HG03575 (cell line): ENCODE results near the gene DYNLT4.
"Not testable (repeated sequence)": the region's sequence is repeated elsewhere in the genome, so short reads cannot be mapped to it uniquely, and the experiment has no call there.

Source experiments
- ATAC-seq: cut with Tn5 transposase; IDR thresholded peaks from one replicate; pipeline ENCODE4 v1.9.1; 2021; ENCODE audit not compliant: unreplicated experiment, insufficient number of reproducible peaks, low FRiP score; ENCODE audit errors: extremely low read depth

The DYNLT4 gene

DNA sequence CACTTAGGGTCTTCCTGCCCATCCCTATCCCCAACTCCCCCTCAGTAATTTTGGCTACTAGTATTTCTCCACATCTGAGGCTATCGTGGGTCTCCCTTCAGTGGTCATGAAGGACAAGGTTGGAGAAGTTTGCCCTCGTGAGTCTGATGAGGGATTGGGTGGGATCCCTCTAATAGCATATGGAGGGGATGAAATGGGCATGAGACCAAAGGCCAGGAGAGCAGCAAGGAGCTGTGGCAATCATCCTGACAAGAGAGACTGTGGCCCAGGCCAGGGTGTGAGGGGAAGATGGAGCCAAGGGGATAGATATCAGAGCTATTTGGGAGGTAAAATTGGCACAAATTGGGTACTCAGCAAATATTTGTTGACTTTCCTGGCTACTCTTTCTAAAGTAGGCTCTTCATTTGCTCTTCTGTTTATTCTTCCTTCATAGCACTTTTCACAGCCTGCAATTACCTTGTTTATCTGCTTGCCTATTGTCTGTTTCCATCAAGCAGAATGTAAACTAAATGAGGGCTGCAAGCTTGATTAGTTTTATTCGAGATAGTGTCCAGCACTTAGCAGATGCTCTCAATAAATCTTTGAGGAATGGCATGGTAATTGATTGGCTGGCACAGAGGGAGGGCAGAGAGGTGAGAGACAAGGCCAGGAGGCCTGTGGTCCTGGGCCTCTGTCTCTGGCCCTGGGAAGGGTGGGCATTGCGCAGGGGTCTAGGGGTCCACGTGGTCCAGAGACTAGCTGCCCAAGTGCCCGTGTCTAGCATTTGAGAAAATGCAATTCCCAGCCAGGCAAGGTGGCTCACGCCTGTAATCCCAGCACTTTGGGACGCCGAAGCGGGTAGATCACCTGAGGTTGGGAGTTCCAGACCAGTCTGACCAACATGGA lies 8.4 kb downstream of the DYNLT4 start:
- ATAC-seq = no peak

DNA sequence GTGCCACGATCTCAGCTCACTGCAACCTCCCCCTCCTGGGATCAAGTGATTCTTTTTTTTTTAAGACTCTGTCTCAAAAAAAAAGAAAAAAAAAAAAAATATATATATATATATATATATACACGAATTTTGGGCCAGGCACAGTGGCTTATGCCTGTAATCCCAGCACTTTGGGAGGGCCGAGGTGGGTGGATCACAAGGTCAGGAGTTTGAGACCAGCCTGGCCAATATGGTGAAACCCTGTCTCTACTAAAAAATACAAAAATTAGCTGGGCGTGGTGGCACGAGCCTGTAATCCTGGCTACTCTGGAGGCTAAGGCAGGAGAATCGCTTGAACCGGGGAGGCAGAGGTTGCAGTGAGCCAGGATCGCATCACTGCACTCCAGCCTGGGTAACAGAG lies 9.3 kb downstream of the DYNLT4 start:
- ATAC-seq = not testable (repeated sequence)

DNA sequence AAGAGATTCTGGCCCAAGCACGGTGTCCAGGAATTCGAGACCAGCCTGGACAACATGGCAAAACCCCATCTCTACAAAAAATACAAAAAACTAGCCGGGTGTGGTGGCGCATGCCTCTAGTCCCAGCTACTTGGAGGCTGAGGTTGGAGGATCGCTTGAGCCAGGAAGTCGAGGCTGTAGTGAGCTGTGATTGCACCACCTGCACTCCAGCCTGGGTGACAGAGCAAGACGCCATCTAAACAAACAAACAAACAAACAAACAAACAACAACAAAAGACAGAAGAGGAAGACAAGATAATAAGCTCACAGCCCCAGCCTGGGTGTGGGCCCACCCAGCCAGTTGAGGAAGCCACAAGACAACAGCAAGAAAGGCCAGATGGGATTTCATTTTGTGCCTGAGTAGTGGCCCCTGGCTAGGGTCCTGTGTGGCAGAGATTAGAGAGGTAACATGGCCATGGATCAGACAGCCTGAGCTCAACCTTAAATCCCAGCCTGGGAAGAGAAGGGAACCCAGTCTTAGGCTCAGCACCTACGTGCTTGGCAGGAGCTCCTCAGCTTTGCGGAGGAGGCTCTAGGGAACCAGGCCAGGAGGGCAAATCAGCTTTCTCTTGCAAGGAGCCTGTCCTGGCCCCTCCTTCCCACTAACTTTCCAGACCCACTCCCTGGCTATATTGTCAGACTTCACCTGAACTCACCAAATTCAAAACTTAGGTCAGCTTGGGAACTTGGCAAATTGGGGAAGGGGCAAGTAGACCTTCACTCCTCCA lies 14.2 kb downstream of the DYNLT4 start:
- ATAC-seq = no peak

DNA sequence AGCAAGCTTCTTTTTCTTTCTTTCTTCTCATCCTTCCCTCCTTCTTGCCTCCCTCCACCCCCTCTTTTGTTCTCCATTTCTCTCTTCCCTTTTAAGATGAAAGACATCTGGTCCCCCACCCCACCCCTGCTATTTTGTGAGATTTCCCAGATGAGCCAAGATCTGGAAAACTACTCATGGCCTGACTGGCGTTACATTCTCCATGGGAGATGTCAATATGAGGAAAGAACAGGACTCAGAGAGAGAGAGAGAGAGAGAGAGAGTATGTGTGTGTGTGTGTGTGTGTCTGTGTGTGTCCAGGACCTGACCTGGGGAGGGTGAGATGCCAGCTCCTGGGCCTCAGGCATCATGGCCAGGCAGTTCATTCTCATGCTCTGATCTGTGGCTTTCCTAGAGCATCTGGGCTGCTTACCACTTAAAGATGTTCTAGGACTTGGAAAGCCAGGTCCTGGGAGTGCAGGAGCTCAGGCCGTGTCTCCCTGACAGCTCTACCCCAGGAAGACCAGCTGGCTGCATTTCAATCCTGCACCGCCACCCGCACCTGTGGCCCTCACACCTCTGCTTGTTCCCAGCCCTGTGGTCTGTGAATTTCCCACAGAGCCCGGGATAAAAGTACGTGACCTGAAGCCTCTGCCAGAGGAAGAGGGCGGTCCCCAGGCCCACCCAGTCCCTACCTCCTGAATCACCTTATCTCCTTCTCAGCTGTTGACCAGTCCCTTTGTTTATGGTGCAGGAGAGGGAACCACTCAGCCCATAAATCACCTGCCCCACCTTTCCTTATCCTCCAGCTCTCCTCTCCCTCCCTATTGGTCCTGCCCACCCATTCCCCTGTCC lies 16.0 kb downstream of the DYNLT4 start:
- ATAC-seq = no peak

DNA sequence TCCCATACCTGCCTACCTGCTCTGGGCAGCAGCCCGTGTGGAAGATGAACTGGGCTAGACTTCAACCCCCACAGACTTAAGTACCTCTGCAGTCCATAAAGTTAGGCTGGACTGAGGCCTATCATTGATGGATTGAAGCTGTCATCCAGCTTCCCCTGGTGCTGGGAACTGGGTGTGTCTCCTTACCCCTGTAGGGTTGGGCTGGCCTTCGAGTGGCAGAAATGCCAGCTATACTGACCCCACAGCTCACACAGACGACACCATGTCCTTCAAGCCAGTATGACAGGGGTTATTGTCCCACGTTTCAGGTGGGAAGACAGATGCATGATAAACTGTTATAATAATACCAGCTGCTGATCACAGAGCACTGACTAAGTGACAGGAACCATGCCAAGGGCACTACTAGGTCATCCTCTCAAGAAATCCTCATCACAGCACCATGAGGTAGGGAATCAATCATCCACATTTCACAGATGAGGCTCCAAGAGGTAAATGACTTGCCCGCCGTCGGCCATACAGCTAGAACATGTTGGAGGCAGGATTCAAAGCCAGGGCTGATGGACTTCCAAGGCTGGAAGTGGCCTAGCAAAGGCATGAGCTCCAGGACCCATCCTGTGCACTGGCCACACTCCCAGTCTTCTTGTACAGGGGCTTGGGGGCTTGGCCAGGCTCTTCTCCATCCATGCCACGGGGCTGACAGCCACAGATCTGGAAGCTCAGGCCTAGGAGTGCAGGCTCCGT lies 18.9 kb downstream of the DYNLT4 start, which contains the start of gene BEST4:
Gene BEST4 (minus strand): TSS at position 51 of the 741 bp plus-strand sequence. CDS start 465 bp downstream, outside the sequence.
- ATAC-seq = no peak

DNA sequence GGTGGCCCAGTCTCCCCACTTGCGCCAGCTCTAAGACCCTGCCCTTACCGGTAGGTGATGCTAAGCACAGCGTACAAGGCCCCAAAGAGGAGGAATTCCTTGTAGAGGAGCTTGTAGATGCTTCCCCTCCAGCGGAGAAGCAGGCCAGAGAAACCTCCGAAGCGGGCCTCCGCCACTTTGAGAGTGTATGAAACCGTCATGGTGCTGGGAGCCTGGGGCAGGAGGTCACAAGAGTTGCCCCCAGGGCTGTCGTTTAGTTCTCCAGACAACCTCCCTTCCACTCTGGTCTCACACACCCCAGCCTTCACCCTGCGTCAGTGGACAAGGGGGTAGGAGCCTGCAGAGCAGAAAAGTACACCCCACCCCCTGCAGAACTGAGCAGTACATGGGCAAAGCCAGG lies 19.6 kb downstream of the DYNLT4 start:
- ATAC-seq = no peak

DNA sequence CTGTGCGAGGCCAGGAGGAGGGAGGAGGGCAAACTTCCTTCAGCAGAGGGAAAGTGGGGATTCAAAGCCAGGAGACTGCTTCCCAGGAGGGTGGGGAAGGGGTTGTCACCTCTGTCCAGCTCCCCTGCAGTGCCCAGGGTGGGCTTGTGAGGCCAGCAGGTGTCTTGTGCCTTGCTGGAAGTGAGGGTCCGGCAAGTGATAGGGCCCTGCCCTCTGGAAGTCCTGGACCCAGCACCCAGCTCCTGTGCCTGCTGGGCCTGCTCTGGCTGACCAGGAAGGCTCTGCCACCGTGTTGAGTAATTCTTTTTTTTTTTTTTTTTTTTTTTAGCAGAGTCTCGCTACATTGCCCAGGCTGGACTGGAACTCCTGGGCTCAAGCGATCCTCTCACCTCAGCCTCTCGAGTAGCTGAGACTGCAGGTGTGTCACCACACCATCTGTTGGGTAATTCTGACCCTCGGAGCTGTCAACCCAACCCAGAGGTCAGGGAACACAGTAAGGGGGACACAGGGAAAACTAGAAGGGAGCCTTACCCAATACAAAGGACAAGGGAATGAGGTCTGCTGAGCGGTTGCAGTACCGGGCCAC lies 20.2 kb downstream of the DYNLT4 start:
- no peak for ATAC-seq

DNA sequence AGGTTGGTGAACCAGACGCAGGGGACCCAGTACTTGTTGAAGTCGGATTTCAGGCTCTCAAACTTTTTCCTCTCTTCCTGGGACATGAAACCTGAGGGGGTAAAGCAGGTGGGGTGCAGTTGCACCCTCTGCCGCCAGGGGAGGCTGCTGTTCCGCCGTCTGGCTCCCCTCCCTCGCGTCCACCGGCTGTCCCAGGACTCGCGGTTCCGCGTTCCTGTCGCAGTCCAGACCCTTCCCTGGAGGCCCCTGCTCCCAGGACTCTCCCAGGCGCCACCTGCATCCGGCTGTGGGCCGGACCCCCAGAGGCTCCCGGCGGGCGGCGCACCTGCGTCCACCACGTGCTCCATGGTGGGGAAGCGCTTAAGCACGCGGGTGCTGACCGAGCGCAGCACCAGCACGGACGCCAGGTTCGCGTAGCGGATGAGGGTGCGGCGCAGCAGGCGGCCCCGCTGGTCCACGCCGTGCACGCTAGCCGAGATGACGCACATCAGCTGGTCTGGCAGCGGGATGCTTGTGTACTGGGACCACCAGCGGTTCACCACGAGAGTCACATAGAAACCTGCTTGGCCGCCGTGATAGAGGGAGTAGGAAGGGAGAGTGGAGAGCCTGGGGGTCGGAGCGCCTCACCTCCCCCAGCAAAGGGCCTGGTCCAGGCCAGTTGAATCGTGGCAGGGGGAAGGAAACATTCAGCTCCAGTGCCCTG lies 20.9 kb downstream of the DYNLT4 start:
- no peak for ATAC-seq

DNA sequence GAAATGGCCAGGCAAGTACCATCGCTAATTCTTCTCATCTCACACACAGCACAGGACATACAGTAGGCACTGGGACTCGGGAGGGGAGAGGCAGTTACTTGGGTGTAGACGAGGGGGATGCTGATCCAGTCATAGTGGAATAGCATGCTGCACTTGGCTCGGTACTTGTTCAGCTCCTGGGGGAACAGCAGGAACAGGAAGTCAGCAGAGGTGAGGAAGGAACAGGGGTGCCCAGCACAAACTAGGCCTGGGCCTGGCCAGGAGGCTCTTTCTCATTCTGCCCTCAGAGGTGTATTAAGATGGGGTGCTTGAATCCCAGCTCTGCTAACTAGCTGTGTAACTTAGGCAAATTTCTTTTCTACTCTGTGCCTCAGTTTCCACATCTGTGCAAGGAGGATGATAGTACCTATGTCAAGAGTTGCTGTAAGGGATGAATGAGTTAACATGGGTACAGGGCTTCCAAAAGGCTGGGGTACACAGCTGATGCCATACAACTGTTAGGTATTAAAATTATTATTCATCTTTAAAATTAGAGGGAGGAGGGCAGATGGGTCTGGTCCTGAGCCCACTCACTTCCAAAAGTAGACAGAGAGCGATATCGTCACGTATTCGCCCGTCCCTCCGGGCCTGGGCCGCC lies 21.5 kb downstream of the DYNLT4 start:
- no peak for ATAC-seq

DNA sequence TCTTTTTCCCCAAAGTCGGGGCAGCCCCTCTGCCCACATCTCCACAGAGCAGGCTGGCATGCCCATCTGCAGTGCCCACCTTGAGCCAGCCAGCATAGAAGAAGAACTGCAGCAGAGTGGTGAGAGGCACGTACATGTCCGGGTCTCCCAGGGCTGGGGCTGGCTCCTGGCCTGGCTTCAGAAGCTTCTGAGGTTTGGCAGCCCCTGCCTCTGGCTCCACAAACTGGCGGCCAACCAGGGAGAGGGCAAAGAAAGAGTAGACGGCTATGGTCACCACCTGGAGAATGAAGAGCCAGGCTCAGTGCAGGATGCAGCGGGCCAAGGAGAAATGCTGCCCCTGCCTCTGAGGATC lies 22.1 kb downstream of the DYNLT4 start:
- ATAC-seq = no peak

DNA sequence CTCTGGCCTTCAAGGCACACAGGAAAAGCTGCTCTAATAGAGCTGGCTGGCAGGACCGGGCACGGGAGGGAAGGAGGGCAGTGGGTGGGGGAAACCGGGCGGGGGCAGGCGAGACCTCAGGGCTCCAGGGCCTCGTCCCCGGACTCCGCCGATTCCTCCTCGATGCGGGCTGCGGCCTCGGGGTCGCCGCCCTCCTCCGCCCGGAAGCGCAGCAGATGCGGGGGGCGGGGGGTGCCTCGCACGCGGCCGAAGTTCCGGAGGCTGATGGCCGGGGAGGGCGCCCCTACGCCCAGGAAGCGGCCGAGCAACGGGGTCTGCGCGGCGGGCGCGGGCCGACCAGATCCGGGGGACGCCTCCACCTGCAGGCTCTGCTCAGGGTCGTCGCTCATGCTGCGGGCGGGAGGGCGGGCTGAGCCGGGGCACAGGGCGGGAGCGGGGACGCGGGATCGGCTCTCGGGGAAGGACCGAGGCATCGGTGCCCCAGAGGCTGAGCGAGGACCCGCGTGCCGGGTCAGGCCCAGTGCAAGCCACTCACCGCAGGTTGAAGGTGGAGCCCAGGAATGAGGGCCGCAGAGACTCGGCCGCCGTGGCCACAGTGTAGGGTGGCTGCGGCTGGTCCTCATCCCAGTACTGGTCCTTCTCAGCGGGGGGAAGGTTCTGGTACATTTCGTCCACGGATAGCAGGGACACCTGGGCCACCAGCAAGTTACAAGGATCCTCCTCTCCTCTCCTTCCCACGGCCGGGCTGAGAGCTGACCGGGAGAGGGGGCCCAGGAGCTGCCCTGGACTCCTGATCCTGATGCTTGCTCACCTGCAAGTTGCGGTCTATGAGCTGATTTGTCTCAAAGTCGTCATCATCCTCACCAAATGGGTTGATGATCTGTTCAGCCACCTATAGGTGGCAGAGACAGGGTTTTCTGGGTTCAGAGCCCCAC lies 22.8 kb downstream of the DYNLT4 start:
- ATAC-seq = no peak

DNA sequence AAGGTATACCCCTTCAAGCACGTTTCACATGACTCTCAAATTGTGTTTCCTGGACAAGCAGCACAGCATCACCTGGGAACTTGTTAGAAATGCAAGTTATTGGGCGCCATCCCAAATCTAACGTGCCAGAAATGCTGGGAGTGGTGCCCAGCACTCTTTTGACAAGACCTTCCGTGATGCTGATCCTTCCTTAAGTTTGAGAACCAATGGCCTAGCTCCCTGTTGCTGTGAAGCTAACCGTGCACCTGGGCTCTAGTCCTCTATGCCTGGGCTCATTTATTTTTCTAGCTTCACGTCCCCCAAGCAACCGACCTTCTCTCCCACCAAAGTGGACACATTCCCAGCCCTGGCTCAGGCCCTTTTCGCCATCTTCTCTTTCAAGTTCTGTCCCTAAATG lies 23.5 kb downstream of the DYNLT4 start:
- no peak for ATAC-seq

DNA sequence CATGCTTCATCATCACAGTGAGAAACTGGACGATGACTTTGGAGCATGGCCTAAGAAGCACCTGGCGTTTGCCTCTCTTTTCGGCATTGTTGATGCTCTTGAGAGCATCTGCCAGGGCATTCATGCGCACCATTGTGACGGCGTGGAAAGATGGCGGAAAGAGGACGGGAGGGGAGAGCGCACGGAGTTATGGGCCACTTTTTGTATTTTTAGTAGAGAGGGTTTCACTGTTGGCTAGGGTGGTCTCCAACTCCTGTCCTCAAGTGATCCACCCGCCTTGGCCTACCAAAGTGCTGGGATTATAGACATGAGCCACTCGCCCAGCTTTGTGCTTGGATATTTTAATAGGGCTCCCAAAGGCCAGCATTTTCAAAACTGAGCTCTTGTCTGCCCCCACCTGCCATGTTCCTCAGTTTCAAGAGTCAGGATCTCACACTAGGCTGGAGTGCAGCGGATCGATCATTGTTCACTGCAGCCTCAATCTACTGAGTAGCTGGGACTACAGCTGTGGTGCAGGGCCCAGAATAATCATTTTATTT lies 26.5 kb downstream of the DYNLT4 start:
- no peak for ATAC-seq

DNA sequence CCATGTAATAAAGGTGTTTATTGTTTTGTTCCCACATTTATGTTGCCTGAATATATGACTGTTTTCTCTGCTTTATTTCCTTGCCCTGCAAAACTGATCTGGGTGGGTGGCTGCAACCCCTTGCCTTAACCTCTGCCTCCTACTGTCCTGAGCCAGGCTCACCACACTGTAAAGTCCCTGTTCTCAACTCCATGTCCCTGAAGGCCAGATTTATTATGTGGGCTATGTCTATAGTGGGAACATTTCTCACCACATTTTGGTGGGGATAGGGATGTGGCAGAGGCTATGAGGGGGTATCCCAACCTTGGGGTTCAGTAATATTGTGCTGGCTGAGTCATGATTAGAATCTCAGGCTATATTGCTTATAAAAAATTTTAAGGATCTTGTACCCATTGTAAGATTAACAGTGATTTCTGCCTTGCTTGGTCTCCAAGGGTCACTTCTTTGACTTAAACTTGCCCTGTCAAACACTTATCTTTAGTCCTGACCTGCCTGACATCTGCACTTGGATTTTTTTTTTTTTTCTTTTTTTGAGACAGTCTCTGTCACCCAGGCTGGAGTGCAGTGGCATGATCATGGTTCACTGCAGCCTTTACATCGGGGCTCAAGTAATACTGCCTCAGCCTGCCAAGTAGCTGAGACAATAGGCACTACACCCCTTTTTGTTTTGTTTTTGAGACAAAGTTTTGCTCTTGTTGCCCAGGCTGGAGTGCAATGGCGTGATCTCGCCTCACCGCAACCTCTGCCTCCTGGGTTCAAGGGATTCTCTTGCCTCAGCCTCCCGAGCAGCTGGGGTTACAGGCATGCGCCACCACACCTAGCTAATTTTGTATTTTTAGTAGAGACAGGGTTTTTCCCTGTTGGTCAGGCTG lies 28.2 kb downstream of the DYNLT4 start:
- no peak for ATAC-seq

DNA sequence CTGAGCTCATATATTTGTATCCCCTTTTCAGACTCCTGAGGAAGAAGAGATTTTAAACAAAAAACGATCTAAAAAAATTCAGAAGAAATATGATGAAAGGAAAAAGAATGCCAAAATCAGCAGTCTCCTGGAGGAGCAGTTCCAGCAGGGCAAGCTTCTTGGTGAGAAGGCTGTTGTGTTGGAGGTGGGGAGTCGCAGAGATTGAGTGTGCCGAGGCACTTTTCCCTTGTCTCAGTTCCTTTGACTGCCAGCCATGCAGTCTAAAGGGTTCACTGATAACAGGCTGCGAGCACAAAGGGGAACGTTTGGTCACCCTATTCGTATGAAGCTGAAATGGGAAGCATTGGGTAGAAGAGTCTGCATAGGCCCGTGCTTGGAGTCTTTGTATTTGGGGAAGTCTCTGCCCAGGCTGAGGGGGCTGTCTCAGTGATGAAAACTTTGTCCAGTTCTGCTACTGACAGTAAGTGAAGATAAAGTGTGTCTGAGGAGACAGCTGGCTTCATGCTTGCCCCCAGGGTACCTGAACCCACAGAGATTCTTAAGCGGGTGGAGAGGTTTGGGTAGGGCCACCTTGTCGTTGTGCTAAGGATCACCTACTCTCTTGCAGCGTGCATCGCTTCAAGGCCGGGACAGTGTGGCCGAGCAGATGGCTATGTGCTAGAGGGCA lies 29.0 kb downstream of the DYNLT4 start:
- ATAC-seq = no peak
